Right renal pelvis (tissue), 4 donors: ENCODE data around the gene NFIA. TPM values are rescaled to one million over a fixed set of nuclear protein-coding genes. Genes with fewer than 3 reads are reported as not detected.
A peak's percentile ranks its signal among the peaks of the same experiment; 100 is the strongest.

ENCODE experiments used
- DNase-seq, 4 donors: peaks; one replicate each; pipeline ENCODE4 v3.0.0-alpha.2; 2013; ENCODE audit warnings: low read depth in 4 of 4, low spot score in 3 of 4, missing footprints in 1 of 4
- polyA plus RNA-seq, 4 donors: library from polyadenylated mRNA; unstranded; fragments of 120-200 nt; gene quantifications; one replicate each; pipeline ENCODE4 v1.2.1, GENCODE V29; 2013; ENCODE audit not compliant: insufficient read length in 4 of 4

The NFIA gene
- polyA plus RNA-seq, 4 donors, result 13.9 to 19.2 (median 17.2) TPM

- peak in 2 of 4 donors; percentile 35 to 38 for DNase-seq
Measured at GRCh38 chr1:61081686-61082310, 563 bp upstream of the NFIA start.

GRCh38 chr1:61083013-61083806 is 849 bp downstream of the NFIA start:
- no peak for DNase-seq

- DNase-seq, result no peak
Measured at GRCh38 chr1:61083807-61084440, 1.6 kb downstream of the NFIA start.

GRCh38 chr1:61084491-61085031 is 2.2 kb downstream of the NFIA start:
- no peak for DNase-seq

GRCh38 chr1:61085206-61085982 is 3.0 kb downstream of the NFIA start:
- DNase-seq, result no peak

- no peak for DNase-seq
Measured at GRCh38 chr1:61085983-61086644, 3.8 kb downstream of the NFIA start.

- DNase-seq, result no peak
Measured at GRCh38 chr1:61087571-61087970, 5.2 kb downstream of the NFIA start.

GRCh38 chr1:61088163-61088974 is 6.0 kb downstream of the NFIA start:
- no peak for DNase-seq

GRCh38 chr1:61089338-61089737 is 7.0 kb downstream of the NFIA start:
- DNase-seq, result no peak

- DNase-seq, result no peak
Measured at GRCh38 chr1:61089741-61090140, 7.4 kb downstream of the NFIA start.

GRCh38 chr1:61090546-61091202 is 8.3 kb downstream of the NFIA start:
- no peak for DNase-seq

- no peak for DNase-seq
Measured at GRCh38 chr1:61091455-61091854, 9.1 kb downstream of the NFIA start.

GRCh38 chr1:61092642-61093041 is 10.3 kb downstream of the NFIA start:
- DNase-seq, result no peak

- no peak for DNase-seq
Measured at GRCh38 chr1:61093525-61094137, 11.3 kb downstream of the NFIA start.

GRCh38 chr1:61094677-61095469 is 12.5 kb downstream of the NFIA start:
- DNase-seq, result no peak

- no peak for DNase-seq
Measured at GRCh38 chr1:61095470-61095812, 13.1 kb downstream of the NFIA start.

- DNase-seq, result no peak
Measured at GRCh38 chr1:61097317-61097716, 15.0 kb downstream of the NFIA start.

- DNase-seq, result no peak
Measured at GRCh38 chr1:61097722-61098121, 15.4 kb downstream of the NFIA start.
